IMR-90 (cell line): ENCODE results near the gene ZYG11B. TPM values are rescaled to one million over a fixed set of nuclear protein-coding genes. Genes with fewer than 3 reads are reported as not detected.
"Not testable (repeated sequence)": the region's sequence is repeated elsewhere in the genome, so short reads cannot be mapped to it uniquely, and the experiment has no call there.

Source experiments
- ATAC-seq: fragments of 200-7000 bp; cut with Tn5 transposase; 2 replicates; pipeline ENCODE4 v1.9.1; 2020; ENCODE audit warnings: low read depth, mild to moderate bottlenecking, moderate library complexity
- BruUV-seq: library from RNA; stranded (reverse); fragments of 400-500 nt; replicated peaks from 2 replicates; lab custom pipeline; 2021; lab: Mats Ljungman, UMichigan
- CTCF ChIA-PET: fragments of 300-600 bp; formaldehyde crosslinking; extraction: SDS; loops from one replicate; lab custom pipeline; 2021; ENCODE audit warnings: antibody characterized with exemption; lab: Yijun Ruan, JAX
- POLR2A ChIA-PET: fragments of 300-600 bp; sonication (Branson Sonifier 250); formaldehyde crosslinking; loops from one replicate; lab custom pipeline; 2022; ENCODE audit warnings: antibody characterized with exemption; ENCODE audit not compliant: unreplicated experiment; lab: Charles Lee
- DNase-seq: peaks from one replicate; pipeline ENCODE4 v3.0.0; 2013
- H2AFZ ChIP-seq: replicated peaks from 2 replicates; pipeline ENCODE3; 2013; ENCODE audit warnings: low read length, mild to moderate bottlenecking; ENCODE audit not compliant: poor library complexity
- H2AK5ac ChIP-seq: 2 replicates; pipeline ENCODE4 v1.6.1; 2013; ENCODE audit warnings: low read depth, low read length, inconsistent platforms
- H2AK9ac ChIP-seq: replicated peaks from 2 replicates; pipeline ENCODE3; 2013; ENCODE audit warnings: mild to moderate bottlenecking, low read depth, low read length, moderate library complexity; ENCODE audit not compliant: poor library complexity
- H2BK120ac ChIP-seq: 2 replicates; pipeline ENCODE4 v1.6.1; 2013; ENCODE audit warnings: low read depth, low read length, inconsistent platforms
- H2BK15ac ChIP-seq: 3 replicates; pipeline ENCODE4 v1.6.1; 2013; ENCODE audit warnings: low read depth, low read length, inconsistent platforms
- H2BK20ac ChIP-seq: 2 replicates; pipeline ENCODE4 v1.6.1; 2013; ENCODE audit warnings: low read depth, mild to moderate bottlenecking, inconsistent platforms, low read length, moderate library complexity
- H2BK5ac ChIP-seq: 2 replicates; pipeline ENCODE4 v1.6.1; 2013; ENCODE audit warnings: mild to moderate bottlenecking, low read depth, low read length, inconsistent platforms; ENCODE audit not compliant: poor library complexity, severe bottlenecking
- H3K14ac ChIP-seq: replicated peaks from 2 replicates; pipeline ENCODE4 v1.6.1; 2013; ENCODE audit warnings: low read depth, low read length, inconsistent platforms
- H3K18ac ChIP-seq: 2 replicates; pipeline ENCODE4 v1.6.1; 2013; ENCODE audit warnings: low read depth, low read length, control low read depth
- H3K23ac ChIP-seq: 2 replicates; pipeline ENCODE4 v1.6.1; 2013; ENCODE audit warnings: low read depth, low read length, inconsistent platforms
- H3K27ac ChIP-seq: 2 replicates; pipeline ENCODE4 v1.5.1; 2013; ENCODE audit warnings: mild to moderate bottlenecking, control low read depth, low read length; ENCODE audit not compliant: insufficient read depth
- H3K27me3 ChIP-seq: 2 replicates; pipeline ENCODE4 v1.6.1; 2013; ENCODE audit warnings: low read length; ENCODE audit not compliant: control insufficient read depth, insufficient read depth
- H3K36me3 ChIP-seq: 2 replicates; pipeline ENCODE4 v1.6.1; 2013; ENCODE audit warnings: low read length, mixed read lengths; ENCODE audit not compliant: control insufficient read depth, insufficient read depth
- H3K4ac ChIP-seq: 2 replicates; pipeline ENCODE4 v1.6.1; 2013; ENCODE audit warnings: low read depth, low read length, inconsistent platforms
- H3K4me1 ChIP-seq: 2 replicates; pipeline ENCODE4 v1.6.1; 2013; ENCODE audit warnings: low read length, mixed read lengths; ENCODE audit not compliant: control insufficient read depth, insufficient read depth
- H3K4me2 ChIP-seq: 2 replicates; pipeline ENCODE4 v1.6.1; 2013; ENCODE audit warnings: low read depth, mild to moderate bottlenecking, control low read depth, low read length, moderate library complexity
- H3K4me3 ChIP-seq: 2 replicates; pipeline ENCODE4 v1.5.1; 2013; ENCODE audit warnings: low read depth, mild to moderate bottlenecking, control low read depth, low read length, moderate library complexity; ENCODE audit not compliant: insufficient read depth
- H3K56ac ChIP-seq: 2 replicates; pipeline ENCODE4 v1.6.1; 2013; ENCODE audit warnings: low read length, inconsistent platforms; ENCODE audit not compliant: insufficient read depth; ENCODE audit errors: extremely low read depth
- H3K79me1 ChIP-seq, 2 experiments: 2 replicates each; pipeline ENCODE4 v1.6.1; 2013; ENCODE audit warnings: low read length in 2 of 2, inconsistent platforms in 1 of 2, low read depth in 1 of 2
- H3K9ac ChIP-seq: 2 replicates; pipeline ENCODE4 v1.6.1; 2013; ENCODE audit warnings: low read depth, low read length, control low read depth
- H3K9me1 ChIP-seq: 2 replicates; pipeline ENCODE4 v1.6.1; 2013; ENCODE audit warnings: low read length, inconsistent platforms; ENCODE audit not compliant: insufficient read depth
- H3K9me3 ChIP-seq: 2 replicates; pipeline ENCODE4 v1.6.1; 2013; ENCODE audit warnings: low read length; ENCODE audit not compliant: control insufficient read depth, insufficient read depth
- H4K20me1 ChIP-seq: 2 replicates; pipeline ENCODE4 v1.6.1; 2013; ENCODE audit warnings: low read length, inconsistent platforms; ENCODE audit not compliant: insufficient read depth
- H4K5ac ChIP-seq: 2 replicates; pipeline ENCODE4 v1.6.1; 2013; ENCODE audit warnings: mild to moderate bottlenecking, low read depth, low read length, control low read depth
- H4K8ac ChIP-seq, 2 experiments: 2 replicates each; pipeline ENCODE4 v1.6.1; 2013; ENCODE audit warnings: low read depth in 2 of 2, low read length in 2 of 2, control low read depth in 1 of 2, inconsistent platforms in 1 of 2
- H4K91ac ChIP-seq: 2 replicates; pipeline ENCODE4 v1.6.1; 2013; ENCODE audit warnings: low read depth, low read length, inconsistent platforms; ENCODE audit not compliant: insufficient read depth
- BHLHE40 ChIP-seq: fragments of 150-350 bp; IDR thresholded peaks from 2 replicates; pipeline ENCODE4 v1.6.1; 2016; ENCODE audit warnings: mild to moderate bottlenecking, low read depth, low read length
- CEBPB ChIP-seq: IDR thresholded peaks from 2 replicates; pipeline ENCODE4 v1.6.1; 2012; ENCODE audit warnings: low read depth, low read length, improper control_type of control experiment
- RAD21 ChIP-seq: IDR thresholded peaks from 2 replicates; pipeline ENCODE4 v1.6.1; 2012; ENCODE audit warnings: low read length, improper control_type of control experiment
- USF2 ChIP-seq: fragments of 150-350 bp; IDR thresholded peaks from 2 replicates; pipeline ENCODE4 v1.6.1; 2017; ENCODE audit warnings: mild to moderate bottlenecking, antibody characterized with exemption, low read length, low read depth
- WGBS, 2 experiments: methylation state at CpG; one replicate each; pipeline versions ENCODE4 v1.1.5 to v1.1.7; 2013; ENCODE audit warnings: missing lambda C conversion rate in 2 of 2; ENCODE audit not compliant: insufficient read length in 1 of 2; ENCODE audit errors: extremely low coverage in 2 of 2; 5-methylcytosine and 5-hydroxymethylcytosine counted together
- dilution Hi-C: fragments of 300-500 bp; cut with HindIII; formaldehyde crosslinking; loops from one replicate; pipeline ENCODE4 v1.14.3; 2018; ENCODE audit warnings: low sequenced_read_pairs; ENCODE audit not compliant: unreplicated experiment
- in situ Hi-C: fragments of 300-500 bp; cut with MboI; formaldehyde crosslinking; loops from 3 replicates; pipeline ENCODE4 v1.14.3; 2019; ENCODE audit warnings: low sequenced_read_pairs, inconsistent platforms, mixed read lengths
- intact Hi-C: fragments of 100-400 bp; cut with micrococcal nuclease; formaldehyde crosslinking; loops from 2 replicates; pipeline ENCODE4 v1.10.0; 2022
- polyA plus RNA-seq, 3 experiments: library from polyadenylated mRNA; depleted of rRNA; stranded (reverse); fragments of >200 nt; gene quantifications; 2 replicates each; pipeline ENCODE4 v1.2.3, GENCODE V29; 2012; ENCODE audit warnings: low replicate concordance in 1 of 3
- total RNA-seq: library from RNA; depleted of rRNA; stranded (reverse); fragments of >200 nt; gene quantifications from 2 replicates; pipeline ENCODE4 v1.2.3, GENCODE V29; 2012

The ZYG11B gene
- total and polyA plus RNA-seq, 2 of the 4 experiments (the other 2 are of a cell fraction): 8.1 to 55.2 TPM

- no peak overlapping the region for H2AK5ac ChIP-seq
- H3K9me3 ChIP-seq: no peaks in the 10 kb centered on the region
- H2AK9ac ChIP-seq: no peak overlapping the region
- BruUV-seq: no TSS peak
- DNase-seq (no peak), ATAC-seq (no peak)
- WGBS, 2 experiments: 100% methylated on average over 2 of the region's 4 CpGs; no CpG with 5 or more reads in 1 of the 2 experiments
- peaks cover 12 to 13% of the 10 kb centered on the region in 2 experiments for H3K79me1 ChIP-seq
- H3K4me2 ChIP-seq: no peak overlapping the region
- H2AFZ ChIP-seq: no peak overlapping the region
- H3K4me3 ChIP-seq: no peak overlapping the region
- no peak overlapping the region for H2BK5ac ChIP-seq
- TF ChIP-seq BHLHE40: no peak
- TF ChIP-seq RAD21: no peak
- no peak for TF ChIP-seq USF2
- peak; percentile 49 for TF ChIP-seq CEBPB
- H3K23ac ChIP-seq: no peak overlapping the region
- no peak overlapping the region for H3K4ac ChIP-seq
- H3K9me1 ChIP-seq: peaks cover 5% of the 10 kb centered on the region; the same call in 1 of the 2 replicates
- H3K27me3 ChIP-seq: no peaks in the 10 kb centered on the region
- no peaks in the 10 kb centered on the region; the same call in 1 of the 2 replicates for H3K4me1 ChIP-seq
- CTCF ChIA-PET: no interaction called here
- no peak overlapping the region for H2BK15ac ChIP-seq
- POLR2A ChIA-PET: no interaction called here
- no peak overlapping the region for H3K9ac ChIP-seq
- no peaks in the 10 kb centered on the region for H4K20me1 ChIP-seq
- in situ Hi-C loops: no loop called here
- no peak overlapping the region for H2BK20ac ChIP-seq
- no peak overlapping the region for H3K14ac ChIP-seq
- no peak overlapping the region for H3K18ac ChIP-seq
- no peak overlapping the region for H3K56ac ChIP-seq
- H4K5ac ChIP-seq: no peak overlapping the region
- H2BK120ac ChIP-seq: no peak overlapping the region
- H3K27ac ChIP-seq: no peak overlapping the region
- H4K91ac ChIP-seq: no peak overlapping the region
- peaks cover 21% of the 10 kb centered on the region for H3K36me3 ChIP-seq
- dilution Hi-C loops: no loop called here
- no peak overlapping the region for H4K8ac ChIP-seq
- intact Hi-C loops: no loop called here
Observed at GRCh38 chr1:52786148-52786547, 59.9 kb downstream of the ZYG11B start.

- H3K4me1 ChIP-seq, H3K4ac ChIP-seq, H2AK5ac ChIP-seq, H3K9me1 ChIP-seq, H4K20me1 ChIP-seq, H2BK15ac ChIP-seq, H3K4me2 ChIP-seq, H2BK5ac ChIP-seq, H3K79me1 ChIP-seq, H2AK9ac ChIP-seq, H4K8ac ChIP-seq, H3K4me3 ChIP-seq, in situ Hi-C loops, H4K5ac ChIP-seq, intact Hi-C loops, H3K18ac ChIP-seq, H3K27me3 ChIP-seq, BruUV-seq, H3K9ac ChIP-seq, H3K23ac ChIP-seq, H3K9me3 ChIP-seq, H2AFZ ChIP-seq, H3K27ac ChIP-seq, ATAC-seq, dilution Hi-C loops, H2BK20ac ChIP-seq, DNase-seq, H4K91ac ChIP-seq, H2BK120ac ChIP-seq, H3K56ac ChIP-seq, H3K14ac ChIP-seq: not testable (repeated sequence)
- 100% methylated on average over 2 of the region's 12 CpGs; no CpG with 5 or more reads in 1 of the 2 experiments for WGBS, 2 experiments
- CTCF ChIA-PET: interaction anchor here (1.0 kb wide), 1 partner anchor 11 kb away, joined by 5 read pairs; no protein-coding TSS in a partner anchor
- POLR2A ChIA-PET: interaction anchor here (0.6 kb wide), 1 partner anchor 15 kb away, joined by 3 read pairs; no protein-coding TSS in a partner anchor
- peaks cover 17% of the 10 kb centered on the region for H3K36me3 ChIP-seq
Observed at GRCh38 chr1:52790429-52790828, 64.2 kb downstream of the ZYG11B start.
